A673 (cell line): Measurements from ENCODE around the gene HYDIN. TPM values are rescaled to one million over a fixed set of nuclear protein-coding genes. Genes with fewer than 3 reads are reported as not detected.

ENCODE experiments used
- BruUV-seq: library from RNA; stranded (reverse); fragments of 400-500 nt; replicated peaks from 2 replicates; lab custom pipeline; 2021; lab: Mats Ljungman, UMichigan
- CTCF ChIA-PET: fragments of 300-600 bp; sonication (Branson Sonifier 250); formaldehyde crosslinking; loops from one replicate; lab custom pipeline; 2022; ENCODE audit warnings: antibody characterized with exemption; lab: Charles Lee
- POLR2A ChIA-PET: fragments of 300-600 bp; sonication (Branson Sonifier 250); formaldehyde crosslinking; loops from one replicate; lab custom pipeline; 2022; ENCODE audit warnings: antibody characterized with exemption; ENCODE audit not compliant: low non-redundant PET; lab: Charles Lee
- DNase-seq: peaks from one replicate; pipeline ENCODE4 v3.0.0-alpha.2; 2015; ENCODE audit warnings: low spot score
- H3K27ac ChIP-seq: fragments of 200-600 bp; sonication (generic); 2 replicates; pipeline ENCODE4 v1.5.1; 2016; ENCODE audit warnings: mixed run types, low read depth, mild to moderate bottlenecking, mixed read lengths, antibody characterized with exemption, low read length; ENCODE audit not compliant: poor library complexity, severe bottlenecking
- H3K27me3 ChIP-seq: fragments of 200-600 bp; sonication (generic); replicated peaks from 2 replicates; pipeline ENCODE4 v1.6.1; 2017; ENCODE audit warnings: mixed run types, low read depth, mild to moderate bottlenecking, mixed read lengths, antibody characterized with exemption, low read length; ENCODE audit not compliant: insufficient read depth, poor library complexity
- H3K36me3 ChIP-seq: fragments of 200-600 bp; sonication (generic); 2 replicates; pipeline ENCODE4 v1.6.1; 2016; ENCODE audit warnings: mixed run types, mild to moderate bottlenecking, mixed read lengths, antibody characterized with exemption, low read length; ENCODE audit not compliant: insufficient read depth, poor library complexity, severe bottlenecking
- H3K4me1 ChIP-seq: fragments of 200-600 bp; sonication (generic); 2 replicates; pipeline ENCODE4 v1.6.1; 2017; ENCODE audit warnings: mixed run types, mild to moderate bottlenecking, mixed read lengths, antibody characterized with exemption, low read length; ENCODE audit not compliant: insufficient read depth, poor library complexity, severe bottlenecking
- H3K4me3 ChIP-seq: fragments of 200-600 bp; sonication (generic); 2 replicates; pipeline ENCODE4 v1.5.1; 2016; ENCODE audit warnings: low read depth, mixed run types, mild to moderate bottlenecking, mixed read lengths, low read length; ENCODE audit not compliant: poor library complexity, severe bottlenecking
- H3K9me3 ChIP-seq: fragments of 200-600 bp; sonication (generic); 2 replicates; pipeline ENCODE4 v1.6.1; 2016; ENCODE audit warnings: mixed run types, low read depth, mild to moderate bottlenecking, mixed read lengths, antibody characterized with exemption, low read length; ENCODE audit not compliant: poor library complexity, severe bottlenecking
- CTCF ChIP-seq: fragments of 300-800, 200-600 bp; sonication (generic); conservative IDR thresholded peaks from 2 replicates; pipeline ENCODE4 v1.5.1; 2017; ENCODE audit warnings: low read depth, mild to moderate bottlenecking, antibody characterized with exemption, low read length, moderate library complexity, mixed read lengths
- EZH2 ChIP-seq: fragments of 200-600 bp; sonication (generic); IDR thresholded peaks from 2 replicates; pipeline ENCODE4 v1.6.1; 2017; ENCODE audit warnings: borderline replicate concordance, low read depth, mild to moderate bottlenecking, mixed read lengths, antibody characterized with exemption, low read length; ENCODE audit not compliant: poor library complexity, severe bottlenecking
- intact Hi-C: fragments of 100-400 bp; cut with micrococcal nuclease; formaldehyde crosslinking; loops from one replicate; pipeline ENCODE4 v1.10.0; 2022; ENCODE audit not compliant: unreplicated experiment
- total RNA-seq: library from RNA; stranded (reverse); gene quantifications from 2 replicates; pipeline ENCODE4 v1.2.3, GENCODE V29; 2021

Gene HYDIN
- total RNA-seq, 1 experiment from 2014 or later = not detected

GRCh38 chr16:70772493-70772892, 458.0 kb downstream of the HYDIN start:
- Histone ChIP-seq H3K4me3 (no peak overlapping the region), H3K27me3 (no peaks in the 10 kb centered on the region), H3K9me3 (no peaks in the 10 kb centered on the region), H3K4me1 (no peaks in the 10 kb centered on the region), H3K27ac (no peak overlapping the region), H3K36me3 (peaks cover 8% of the 10 kb centered on the region)
- CTCF ChIA-PET = interaction anchor here (1.9 kb wide), 1 partner anchor 119 kb away, joined by 9 read pairs; no protein-coding TSS in a partner anchor
- POLR2A ChIA-PET = no interaction called here
- BruUV-seq = no TSS peak
- DNase-seq = no peak
- intact Hi-C loops = no loop called here
- TF ChIP-seq EZH2 (no peak), CTCF (no peak)

GRCh38 chr16:70770626-70771552, 459.6 kb downstream of the HYDIN start:
- DNase-seq = peak; percentile 64
- Histone ChIP-seq H3K4me3 (no peak overlapping the region), H3K27ac (no peak overlapping the region), H3K9me3 (no peaks in the 10 kb centered on the region), H3K36me3 (peaks cover 8% of the 10 kb centered on the region), H3K27me3 (no peaks in the 10 kb centered on the region), H3K4me1 (no peaks in the 10 kb centered on the region)
- no TSS peak for BruUV-seq
- no peak for TF ChIP-seq EZH2
- peak; percentile 95 for TF ChIP-seq CTCF
- ChIA-PET CTCF (interaction anchor here (0.5 to 1.9 kb wide), 11 partner anchors 9 to 718 kb away, joined by 3 to 21 read pairs (median 5); no protein-coding TSS in a partner anchor), POLR2A (no interaction called here)
- intact Hi-C loops = loop anchor here (2.0 kb wide), 1 partner anchor 90 kb away; no protein-coding TSS in a partner anchor

GRCh38 chr16:70770291-70770625, 460.3 kb downstream of the HYDIN start:
- peaks cover 8% of the 10 kb centered on the region for H3K36me3 ChIP-seq
- no peaks in the 10 kb centered on the region for H3K9me3 ChIP-seq
- ChIA-PET CTCF (interaction anchor here (0.6 to 1.1 kb wide), 2 partner anchors 83 to 122 kb away, joined by 3 to 4 read pairs; no protein-coding TSS in a partner anchor), POLR2A (no interaction called here)
- no peaks in the 10 kb centered on the region for H3K27me3 ChIP-seq
- TF ChIP-seq CTCF (no peak), EZH2 (no peak)
- DNase-seq = no peak
- no TSS peak for BruUV-seq
- H3K4me1 ChIP-seq = no peaks in the 10 kb centered on the region
- intact Hi-C loops = loop anchor here (2.0 kb wide), 1 partner anchor 89 kb away; no protein-coding TSS in a partner anchor
- no peak overlapping the region for H3K27ac ChIP-seq
- no peak overlapping the region for H3K4me3 ChIP-seq
